Fibroblast of peridontal ligament (primary cell): ENCODE measurements around the gene IFITM5.
"Not testable (repeated sequence)": the region's sequence is repeated elsewhere in the genome, so short reads cannot be mapped to it uniquely, and the experiment has no call there.

ENCODE experiments used
- DNase-seq: peaks from one replicate; pipeline ENCODE4 v3.0.0-alpha.2; 2010; ENCODE audit errors: extremely low read depth

Gene IFITM5

DNA sequence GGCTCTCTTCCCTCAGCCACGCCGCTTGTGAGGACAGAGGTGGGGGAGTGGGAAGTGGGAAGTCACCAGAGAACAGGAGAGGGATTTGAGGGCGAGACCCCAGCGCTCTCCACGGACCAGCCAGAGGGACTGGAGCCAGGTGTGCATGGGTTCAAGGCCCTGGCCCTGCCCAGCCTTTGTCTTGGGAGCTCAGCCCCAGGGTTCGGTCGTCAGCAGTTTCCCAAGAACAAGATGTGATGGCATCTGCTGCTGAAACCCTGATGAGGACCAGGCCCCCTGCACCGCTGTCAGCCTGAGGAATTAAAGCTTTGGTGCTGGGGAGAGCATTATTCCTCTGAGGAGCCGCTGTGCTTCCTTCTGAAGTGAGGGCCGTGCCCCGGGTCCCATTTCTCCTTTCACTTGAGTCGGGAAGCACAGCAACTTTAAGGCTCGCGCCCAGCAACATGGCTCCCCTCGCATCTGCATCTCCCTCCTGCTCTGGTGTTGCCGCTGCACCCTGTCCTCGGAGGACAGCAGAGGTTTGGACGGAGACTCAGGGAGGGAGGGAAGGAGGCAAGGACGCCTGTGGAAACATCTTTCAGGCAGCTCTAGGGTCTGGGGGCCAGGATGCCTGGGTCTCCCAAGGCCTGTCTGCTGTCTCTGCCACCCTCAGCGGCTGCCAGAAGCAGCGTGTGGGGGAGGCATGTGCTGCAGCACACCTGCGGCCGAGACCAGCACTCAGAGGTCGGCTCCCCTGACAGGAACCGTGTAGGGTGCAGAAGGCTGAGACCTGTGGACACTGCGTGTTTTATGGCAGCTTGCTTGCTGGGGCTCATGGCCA, 3.8 kb downstream of the IFITM5 start:
- no peak for DNase-seq

DNA sequence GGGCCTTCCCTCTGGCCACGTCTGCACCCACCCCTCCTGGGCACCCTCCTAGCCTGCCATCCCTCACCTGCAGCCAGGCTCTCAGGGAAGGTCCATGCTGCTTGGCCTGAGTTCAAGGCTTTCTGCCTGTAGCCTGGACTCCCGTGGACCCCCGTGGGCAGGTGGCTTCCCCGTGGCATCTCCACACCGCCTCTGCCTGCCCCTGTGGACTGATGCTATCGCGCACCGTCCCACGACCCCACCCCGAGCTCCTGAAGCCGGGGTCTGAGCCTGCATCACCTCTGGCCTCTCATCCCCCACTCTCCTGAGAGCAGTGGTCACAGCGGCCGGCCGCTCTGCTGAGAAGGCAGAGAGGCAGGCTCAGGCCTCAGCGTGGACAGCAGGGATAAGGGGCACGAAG, 4.5 kb downstream of the IFITM5 start:
- no peak for DNase-seq

DNA sequence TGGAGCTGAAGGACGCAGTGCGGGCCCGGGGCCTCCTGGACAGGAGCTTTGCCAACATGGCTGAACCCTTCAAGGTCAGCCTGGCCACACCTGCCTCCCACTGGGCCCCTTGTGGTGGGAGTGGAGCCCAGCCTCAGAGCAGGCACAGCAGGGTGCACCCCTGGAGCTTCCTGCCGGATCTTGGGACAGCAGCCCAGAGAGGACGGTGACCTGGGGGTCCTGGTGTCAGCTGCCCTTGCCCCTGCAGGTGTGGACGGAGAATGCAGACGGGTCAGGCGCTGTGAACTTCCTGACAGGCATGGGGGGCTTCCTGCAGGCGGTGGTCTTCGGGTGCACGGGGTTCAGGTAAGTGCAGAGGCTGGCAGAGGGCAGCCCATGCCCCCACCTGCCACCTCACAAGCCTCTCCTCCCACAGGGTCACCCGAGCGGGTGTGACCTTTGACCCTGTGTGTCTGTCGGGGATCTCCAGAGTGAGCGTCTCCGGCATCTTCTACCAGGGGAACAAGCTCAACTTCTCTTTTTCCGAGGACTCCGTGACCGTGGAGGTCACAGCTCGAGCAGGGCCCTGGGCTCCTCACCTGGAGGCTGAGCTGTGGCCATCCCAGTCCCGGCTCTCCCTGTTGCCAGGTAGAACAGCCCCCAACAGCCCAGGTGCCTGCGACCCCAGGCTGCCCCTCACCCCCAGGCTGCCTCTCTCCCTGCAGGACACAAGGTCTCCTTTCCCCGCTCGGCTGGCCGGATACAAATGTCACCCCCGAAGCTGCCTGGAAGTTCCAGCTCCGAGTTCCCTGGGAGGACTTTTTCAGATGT, 5.3 kb downstream of the IFITM5 start:
- no peak for DNase-seq

DNA sequence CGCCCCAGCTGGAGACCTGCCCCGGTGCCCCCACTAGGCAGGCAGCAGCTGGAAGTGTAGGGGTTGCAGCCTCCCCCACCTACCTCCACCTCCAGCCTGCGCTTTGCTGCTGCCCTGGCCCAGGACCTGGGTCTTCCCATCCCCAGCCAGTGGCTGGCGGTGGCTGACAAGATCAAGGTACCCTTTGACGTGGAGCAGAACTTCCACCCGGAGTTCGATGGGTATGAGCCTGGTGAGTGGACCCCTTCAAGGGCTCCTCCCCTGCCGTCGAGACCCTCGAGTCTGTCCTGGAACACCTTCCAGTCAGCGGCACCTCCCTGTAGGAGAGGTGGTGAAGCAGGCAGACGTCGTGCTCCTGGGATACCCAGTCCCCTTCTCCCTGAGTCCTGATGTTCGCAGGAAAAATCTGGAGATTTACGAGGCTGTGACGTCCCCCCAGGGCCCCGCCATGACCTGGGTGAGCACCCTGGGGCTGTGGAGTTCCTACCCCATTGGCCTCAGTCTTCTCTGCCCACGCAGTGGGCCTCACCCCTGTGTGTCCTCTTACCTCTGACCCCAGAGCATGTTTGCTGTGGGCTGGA, 6.0 kb downstream of the IFITM5 start:
- no peak for DNase-seq

DNA sequence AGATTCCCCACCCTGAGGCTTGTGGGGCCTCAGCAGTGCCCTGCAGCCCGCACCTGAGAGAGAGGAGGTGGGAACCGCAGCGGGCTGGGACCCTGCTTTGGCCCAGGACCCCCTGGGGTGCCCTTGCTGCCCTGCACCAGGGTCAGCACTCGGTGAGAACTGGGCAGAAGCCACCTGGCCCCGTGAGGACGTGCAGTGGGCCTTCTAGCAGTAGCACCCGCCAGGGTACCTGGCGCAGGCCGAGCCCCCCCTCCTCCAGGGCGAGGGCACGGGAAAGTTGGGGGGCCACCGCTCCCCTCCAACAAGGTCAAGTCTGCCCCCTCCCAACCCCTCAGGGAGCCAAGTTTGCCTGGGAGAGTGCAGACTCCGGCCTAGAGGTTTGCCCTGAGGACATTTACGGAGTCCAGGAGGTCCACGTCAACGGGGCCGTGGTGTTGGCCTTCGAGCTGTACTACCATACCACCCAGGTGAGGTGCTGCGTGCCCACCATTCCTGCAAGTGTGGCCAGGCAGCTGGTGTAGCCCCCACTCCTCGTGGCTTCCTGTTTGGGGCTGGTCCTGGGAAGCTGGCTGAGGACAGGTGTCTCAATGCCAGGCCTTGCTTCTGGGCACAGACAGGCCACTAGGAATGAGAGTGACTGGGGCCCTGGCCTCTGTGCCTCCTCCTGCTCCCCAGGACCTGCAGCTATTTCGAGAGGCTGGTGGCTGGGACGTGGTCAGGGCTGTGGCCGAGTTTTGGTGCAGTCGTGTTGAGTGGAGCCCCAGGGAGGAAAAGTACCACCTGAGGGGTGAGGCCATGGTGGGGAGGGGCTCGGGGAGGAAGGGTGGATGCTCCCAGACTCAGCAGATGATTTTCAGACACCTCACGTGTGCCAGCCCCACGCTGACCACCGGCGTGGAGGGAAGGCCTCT, 6.9 kb downstream of the IFITM5 start:
- no peak for DNase-seq

DNA sequence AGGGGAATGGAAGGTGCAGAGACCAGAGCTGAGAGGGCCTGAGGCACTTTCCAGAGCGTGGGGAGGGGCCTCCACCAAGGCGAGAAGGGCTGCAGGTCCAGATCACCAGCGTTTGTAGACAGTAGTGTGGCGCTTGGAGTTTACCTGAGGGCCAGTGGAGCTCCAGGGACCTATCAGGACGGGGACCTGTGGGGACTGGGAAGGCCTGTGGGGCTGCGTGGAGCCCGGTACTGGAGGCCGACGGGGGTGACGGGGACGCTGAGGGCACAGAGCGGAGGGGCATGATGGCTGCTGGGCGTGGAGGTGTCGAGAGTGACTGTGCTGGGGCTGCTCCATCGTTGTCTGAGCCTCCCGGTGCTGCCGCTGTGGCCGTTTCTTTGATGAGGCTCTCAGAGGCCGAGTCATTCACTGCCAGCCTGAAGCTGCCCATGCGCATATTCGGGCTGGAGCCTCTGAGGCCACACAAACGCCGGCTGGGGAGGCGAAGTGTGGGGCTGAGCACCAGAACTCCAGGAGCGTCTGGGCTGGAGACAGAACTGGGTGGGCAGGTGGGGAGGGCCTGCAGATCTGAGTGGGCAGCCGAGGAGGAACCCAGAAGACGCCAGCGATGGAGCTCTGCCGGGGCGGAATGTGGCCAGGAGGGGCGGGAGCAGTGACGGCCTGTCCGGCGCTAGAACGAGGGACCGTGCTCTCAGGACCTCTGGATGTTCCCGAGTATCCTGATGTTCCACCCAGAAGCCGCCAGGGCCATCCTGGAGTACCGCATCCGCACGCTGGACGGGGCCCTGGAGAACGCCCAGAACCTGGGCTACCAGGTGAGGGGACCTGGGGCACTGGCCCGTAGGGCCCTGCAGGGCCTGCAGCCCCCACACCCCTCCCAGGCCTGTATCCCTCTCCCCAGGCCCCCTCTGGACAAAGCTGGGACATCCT, 7.8 kb downstream of the IFITM5 start:
- DNase-seq = no peak

DNA sequence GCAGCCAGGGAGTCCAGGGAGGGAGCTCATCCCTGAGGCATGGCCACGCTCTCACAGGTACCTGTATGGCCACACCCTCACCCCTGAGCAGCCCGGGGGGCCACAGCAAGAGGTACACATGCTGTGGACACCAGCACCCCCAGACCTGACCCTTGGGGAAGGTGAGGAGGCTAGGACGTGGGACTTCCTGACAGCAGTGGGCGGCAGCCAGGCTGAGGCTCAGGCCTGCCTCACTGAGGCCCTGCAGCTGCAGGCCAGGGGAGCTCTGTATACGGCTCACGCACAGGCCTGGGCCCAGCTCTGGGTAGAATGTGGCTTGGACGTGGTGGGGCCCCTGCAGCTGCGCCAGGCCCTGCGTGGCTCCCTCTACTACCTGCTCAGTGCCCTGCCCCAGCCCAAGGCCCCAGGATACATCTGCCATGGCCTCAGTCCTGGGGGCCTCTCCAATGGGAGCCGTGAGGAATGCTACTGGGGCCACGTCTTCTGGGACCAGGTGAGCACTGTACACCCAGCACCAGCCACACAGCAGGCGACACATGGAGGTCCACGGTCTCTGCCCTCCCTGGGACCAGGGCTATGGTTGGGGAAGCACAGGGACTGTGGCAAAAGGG, 8.6 kb downstream of the IFITM5 start:
- no peak for DNase-seq

DNA sequence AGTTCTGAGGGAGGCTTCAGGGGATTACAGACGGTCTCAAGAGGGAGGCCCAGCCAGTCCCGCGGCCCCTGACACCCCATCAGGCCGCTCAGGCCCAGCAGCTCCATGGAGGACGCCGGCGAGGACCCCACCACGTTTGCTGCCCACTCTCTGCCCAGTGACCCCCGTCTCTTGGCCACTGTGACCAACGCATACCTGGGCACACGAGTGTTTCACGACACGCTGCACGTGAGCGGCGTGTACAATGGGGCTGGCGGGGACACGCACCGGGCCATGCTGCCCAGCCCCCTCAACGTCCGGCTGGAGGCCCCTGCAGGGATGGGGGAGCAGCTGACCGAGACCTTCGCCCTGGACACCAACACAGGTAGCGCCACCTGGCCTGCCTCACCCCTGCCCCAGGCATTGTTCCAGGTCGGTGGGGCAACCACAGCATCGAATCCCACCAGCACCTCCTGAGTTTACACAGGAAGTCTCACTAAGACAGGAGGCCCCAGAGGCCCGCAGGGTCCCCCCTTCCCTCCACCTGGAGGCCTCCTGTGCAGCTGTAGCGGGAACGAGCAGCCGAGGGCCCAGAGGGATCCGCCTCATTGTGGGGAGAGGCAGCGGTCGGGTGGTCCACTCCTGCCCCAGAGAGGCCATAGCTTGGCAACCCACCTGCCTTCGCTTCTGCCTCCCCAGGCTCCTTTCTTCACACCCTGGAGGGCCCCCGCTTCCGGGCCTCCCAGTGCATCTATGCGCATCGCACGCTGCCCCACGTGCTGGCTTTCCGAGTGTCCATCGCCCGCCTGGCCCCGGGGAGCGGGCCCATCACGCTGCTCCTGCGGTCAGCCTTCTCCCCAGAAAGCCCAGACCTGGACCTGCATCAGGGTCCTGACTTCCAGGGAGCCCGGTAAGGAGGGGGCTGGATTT, 9.4 kb downstream of the IFITM5 start:
- no peak for DNase-seq

DNA sequence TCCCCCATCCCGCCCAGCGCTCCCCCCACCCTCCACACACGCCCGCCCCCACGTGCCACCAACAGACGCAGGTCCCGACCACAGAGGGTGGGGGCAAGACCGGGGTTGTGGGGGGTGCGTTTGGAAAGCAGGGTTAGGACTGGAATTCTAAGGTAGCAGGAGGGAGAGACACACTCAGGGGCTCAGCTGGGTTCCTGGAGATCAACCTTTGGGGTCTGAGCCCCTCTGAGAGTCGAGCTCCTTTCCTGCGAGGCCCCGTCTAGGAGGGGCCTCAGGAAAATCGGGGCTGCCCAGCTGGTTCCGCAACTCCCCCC, 10.0 kb downstream of the IFITM5 start:
- DNase-seq = no peak

DNA sequence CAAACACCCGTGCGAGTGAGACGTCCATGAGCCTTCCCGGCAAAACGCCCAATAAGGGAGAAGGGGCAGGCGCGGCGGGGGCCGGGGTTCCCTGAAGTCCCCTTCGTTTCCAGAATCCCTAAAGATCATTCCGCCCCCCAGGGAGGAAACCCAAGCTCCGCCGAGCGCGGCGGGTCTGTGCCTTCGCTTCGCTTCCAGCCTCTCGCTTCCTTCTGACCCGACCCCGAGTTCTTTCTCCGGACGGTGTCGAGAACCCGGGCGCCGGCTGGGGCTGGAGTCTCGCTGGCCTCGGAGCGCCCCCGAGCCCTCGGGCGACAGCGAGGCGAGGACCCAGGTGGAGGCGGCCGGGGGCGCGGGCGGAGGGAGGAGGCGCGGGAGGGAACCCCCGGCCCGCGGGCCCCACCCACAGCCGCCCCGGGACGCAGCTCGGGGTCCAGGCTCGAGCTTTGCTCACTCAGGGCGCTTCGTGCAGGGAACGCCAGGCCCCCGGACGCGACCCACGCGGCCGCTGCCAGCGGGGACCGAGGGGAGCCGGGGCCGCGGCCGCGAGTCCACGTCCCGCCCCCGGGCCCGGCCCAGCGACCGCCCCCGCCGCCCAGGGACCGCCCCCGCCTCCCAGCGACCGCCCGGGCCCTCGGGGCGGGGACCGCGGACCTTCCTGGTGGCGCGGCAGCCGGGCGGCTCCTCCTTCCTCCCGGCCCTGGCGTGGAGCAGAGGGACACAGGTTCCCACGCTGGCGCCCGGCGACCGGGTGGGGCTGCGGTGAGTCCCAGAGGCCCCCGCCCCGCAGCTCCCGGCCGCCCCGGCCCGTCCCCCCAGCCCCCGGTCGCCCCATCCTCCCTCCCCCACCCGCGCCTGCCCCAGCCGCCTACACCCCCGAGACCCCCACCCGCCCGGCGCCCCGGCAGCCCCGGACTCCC, 10.6 kb downstream of the IFITM5 start, which contains the start of gene PGGHG:
PGGHG (plus strand) TSS at position 649 of the 920 bp plus-strand sequence. CDS start 691 bp downstream, outside the sequence.
- DNase-seq = no peak

DNA sequence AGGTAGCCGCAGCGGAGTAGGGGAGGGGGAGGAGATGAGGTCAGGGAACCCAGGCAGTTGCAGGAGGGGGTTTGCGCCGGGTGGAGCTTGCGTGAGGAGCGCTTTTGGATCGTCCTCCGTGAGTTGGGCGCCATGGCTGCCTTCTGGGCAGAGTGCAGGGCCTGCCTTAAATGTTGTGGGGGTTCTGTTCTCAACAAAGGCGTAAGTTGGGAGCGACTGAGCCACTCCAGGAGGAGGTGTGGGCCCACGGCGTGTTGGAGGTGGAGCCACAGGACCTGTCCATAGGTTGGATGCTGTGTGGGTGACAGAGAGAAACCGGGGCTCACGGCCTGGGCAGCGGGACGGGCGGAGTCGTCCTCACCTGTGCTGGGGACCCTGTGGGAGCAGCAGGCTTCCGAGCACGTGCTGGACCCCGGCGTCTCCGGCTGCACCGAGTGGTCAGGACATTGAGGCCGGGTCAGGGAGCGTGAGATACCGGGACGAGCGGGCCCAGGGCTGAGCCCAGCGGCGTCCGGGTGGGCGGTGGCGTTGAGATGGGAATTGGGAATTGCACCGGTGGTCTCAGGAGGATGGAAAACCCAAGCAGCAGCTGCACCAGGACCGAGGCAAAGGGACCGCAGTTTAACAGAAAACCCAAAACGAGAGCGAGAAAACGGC, 11.4 kb downstream of the IFITM5 start:
- DNase-seq = no peak

DNA sequence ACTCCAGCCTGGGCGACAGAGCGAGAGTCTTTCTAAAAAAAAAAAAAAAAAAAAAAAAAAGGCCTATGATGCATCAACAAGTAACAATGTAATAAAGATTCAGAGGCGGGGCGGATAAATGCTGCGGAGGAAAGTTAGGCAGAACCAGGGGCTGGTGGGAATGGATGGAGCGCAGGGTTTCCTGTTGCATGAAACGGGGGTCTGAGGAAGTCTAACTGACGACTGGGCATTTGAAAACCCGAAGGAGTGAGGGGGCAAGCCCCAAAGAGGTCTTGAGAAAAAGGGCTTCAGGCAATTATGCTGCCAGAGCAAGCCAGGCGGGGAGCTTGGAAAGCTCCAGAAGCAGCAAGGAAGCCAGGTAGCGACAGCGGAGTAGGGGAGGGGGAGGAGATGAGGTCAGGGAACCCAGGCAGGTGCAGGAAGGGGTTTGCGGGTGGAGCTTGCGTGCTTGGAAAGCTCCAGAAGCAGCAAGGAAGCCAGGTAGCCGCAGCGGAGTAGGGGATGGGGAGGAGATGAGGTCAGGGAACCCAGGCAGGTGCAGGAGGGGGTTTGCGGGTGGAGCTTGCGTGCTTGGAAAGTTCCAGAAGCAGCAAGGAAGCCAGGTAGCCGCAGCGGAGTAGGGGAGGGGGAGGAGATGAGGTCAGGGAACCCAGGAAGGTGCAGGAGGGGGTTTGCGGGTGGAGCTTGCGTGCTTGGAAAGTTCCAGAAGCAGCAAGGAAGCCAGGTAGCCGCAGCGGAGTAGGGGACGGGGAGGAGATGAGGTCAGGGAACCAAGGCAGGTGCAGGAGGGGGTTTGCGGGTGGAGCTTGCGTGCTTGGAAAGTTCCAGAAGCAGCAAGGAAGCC, 12.1 kb downstream of the IFITM5 start:
- not testable (repeated sequence) for DNase-seq

DNA sequence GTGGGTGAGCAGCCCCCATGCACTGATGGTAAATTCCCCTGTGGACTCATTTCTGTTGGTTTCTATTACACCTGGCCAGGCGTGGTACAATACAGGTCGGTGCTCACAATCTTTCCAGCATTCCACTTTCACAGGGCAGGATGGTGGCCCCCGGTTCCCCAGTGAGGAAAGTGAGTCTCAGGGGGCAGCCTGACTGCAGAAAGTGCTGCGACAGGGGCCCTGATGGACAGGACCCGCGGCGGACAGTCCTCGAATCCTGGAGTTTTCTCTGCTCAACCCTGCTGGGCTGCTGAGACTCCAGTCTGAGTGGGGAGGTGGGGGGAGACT, 13.5 kb downstream of the IFITM5 start:
- no peak for DNase-seq

DNA sequence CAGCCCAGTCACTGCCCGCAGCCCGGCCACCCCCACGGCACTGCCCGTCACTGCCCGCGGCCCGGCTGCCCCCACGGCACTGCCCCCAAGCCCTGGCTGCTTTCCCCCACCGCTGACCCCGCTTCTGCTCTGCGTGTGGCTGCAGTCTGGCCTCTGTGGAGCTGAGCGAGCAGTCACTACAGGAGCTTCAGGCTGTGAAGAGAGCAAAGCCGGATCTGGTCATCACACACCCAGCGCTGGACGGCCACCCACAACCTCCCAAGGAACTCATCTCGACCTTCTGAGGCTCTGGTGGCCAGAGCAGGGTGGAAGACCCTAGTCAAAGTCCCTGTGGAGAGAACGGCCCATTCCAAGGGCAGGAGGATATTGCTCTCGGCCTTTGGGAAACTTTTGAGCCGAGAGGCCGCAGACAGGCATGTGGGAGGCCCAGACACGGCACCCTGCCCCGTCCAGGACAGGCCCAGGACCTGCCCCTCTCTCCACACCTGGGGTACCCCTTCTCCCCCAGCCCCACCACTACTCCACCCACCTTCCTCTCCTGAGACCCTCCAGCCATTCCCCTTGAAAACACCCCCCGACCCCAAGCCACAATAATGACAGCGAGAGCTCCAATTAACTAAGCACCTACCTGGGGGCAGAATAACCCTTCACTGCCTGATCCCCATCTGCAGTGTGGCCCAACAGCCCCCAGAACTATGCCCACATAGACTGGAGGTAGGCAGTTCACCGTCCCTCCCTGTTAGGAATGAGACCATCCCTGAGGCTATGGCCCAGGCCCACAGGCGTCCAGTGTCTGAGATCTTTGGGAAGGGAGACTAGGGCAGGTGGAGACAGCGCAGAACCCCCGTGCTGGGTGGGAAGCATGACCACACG, 14.1 kb downstream of the IFITM5 start:
- DNase-seq = no peak

DNA sequence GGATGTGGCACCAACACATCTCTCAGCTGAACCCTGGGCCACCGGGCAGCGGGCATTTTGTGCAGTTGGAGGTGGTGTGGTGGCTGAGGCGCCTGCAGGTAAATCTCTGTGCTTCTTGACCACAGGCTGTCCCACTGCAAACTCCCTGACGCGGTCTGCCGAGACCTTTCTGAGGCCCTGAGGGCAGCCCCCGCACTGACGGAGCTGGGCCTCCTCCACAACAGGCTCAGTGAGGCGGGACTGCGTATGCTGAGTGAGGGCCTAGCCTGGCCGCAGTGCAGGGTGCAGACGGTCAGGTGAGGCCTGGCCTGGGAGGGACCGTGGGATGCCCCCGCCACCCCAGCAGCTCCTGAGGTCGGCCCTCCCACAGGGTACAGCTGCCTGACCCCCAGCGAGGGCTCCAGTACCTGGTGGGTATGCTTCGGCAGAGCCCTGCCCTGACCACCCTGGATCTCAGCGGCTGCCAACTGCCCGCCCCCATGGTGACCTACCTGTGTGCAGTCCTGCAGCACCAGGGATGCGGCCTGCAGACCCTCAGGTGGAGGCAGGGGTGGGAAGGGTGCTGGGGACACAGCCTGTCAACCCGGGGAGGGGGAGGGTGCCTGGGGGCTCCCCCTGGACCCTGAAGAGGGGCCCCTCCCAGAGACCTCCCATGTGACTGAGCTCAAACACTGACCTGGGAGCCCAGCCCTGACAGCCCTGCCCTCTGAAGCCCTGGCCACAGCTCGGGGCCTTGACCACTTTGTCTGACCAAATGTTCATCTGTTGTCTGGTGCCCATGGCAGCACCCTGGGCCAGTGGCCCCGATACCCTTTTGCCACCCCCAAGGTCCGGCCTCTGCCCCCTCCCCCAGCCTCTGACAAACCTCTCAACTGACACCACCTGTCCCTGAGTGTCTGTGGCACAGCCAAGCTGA, 15.0 kb downstream of the IFITM5 start:
- no peak for DNase-seq
